Ureter (tissue), 1 donor: ENCODE results near the gene KRIT1. TPM values are rescaled to one million over a fixed set of nuclear protein-coding genes. Genes with fewer than 3 reads are reported as not detected.
A peak's percentile ranks its signal among the peaks of the same experiment; 100 is the strongest.
"Not testable (repeated sequence)": the region's sequence is repeated elsewhere in the genome, so short reads cannot be mapped to it uniquely, and the experiment has no call there.

ENCODE experiments used
- DNase-seq: peaks from one replicate; pipeline ENCODE4 v3.0.0-alpha.2; 2020; ENCODE audit warnings: low spot score
- total RNA-seq: library from RNA; stranded (reverse); gene quantifications from one replicate; pipeline ENCODE4 v1.2.4, GENCODE V29; 2023
- donor health status: DM: yes; HTN: yes; CAD: no.

KRIT1 gene
- total RNA-seq = 49.4 TPM

DNA sequence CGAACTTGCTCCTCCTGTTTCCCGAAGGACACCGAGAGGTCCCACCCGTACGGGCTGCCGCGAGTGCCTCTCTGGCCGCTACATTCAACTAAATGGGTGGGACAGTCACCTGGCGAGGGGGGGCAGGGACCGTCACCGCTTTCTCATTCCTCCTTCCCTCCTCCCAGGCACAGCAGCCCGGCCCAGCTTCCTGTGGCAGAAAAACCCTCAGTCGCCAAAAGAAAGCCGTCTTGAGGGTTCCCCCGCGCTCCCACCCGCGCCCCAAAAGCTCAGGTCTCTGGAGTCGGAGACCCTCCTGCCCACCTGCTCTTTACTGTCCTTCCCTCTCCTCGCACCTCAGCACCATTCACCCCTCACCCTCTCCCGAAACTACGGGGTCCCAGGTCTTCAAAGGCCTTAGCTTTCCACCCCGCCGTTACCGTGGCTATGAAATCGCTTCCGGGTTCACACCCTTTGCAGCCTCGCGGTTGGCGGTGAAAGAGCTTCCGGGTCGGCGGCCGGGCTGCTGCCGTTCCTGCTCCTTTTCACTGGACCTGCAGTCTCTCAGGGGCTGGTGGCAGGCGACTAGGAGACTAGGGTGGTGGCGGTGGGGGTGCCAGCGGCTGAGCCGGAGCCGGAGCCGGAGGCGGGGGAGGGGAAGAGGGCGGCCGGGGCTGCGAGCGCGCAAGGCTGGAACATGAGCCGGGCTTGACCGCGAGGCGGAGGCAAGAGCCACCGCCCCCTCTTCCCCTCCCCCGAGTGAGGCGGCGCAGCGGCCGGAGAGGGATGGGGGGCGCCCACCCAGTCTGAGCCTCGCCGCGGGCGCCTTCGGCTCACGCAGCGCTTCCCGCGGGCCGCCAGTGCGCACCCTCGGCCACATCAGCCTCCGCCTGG lies at the start of gene KRIT1, which contains the start of gene ANKIB1:
KRIT1 (minus strand) TSS at position 428 of the 873 bp plus-strand sequence. CDS start 3,779 bp downstream, outside the sequence.
ANKIB1 (plus strand) TSS at position 488 of the 873 bp plus-strand sequence. CDS start 49,005 bp downstream, outside the sequence.
- DNase-seq = peak; percentile 91

GRCh38 chr7:92295391-92295790 lies 49.7 kb upstream of the KRIT1 start:
- no peak for DNase-seq

- no peak for DNase-seq
These were observed 48.3 kb upstream of the KRIT1 start for GRCh38 chr7:92293896-92294590.

- no peak for DNase-seq
These were observed 47.3 kb upstream of the KRIT1 start for GRCh38 chr7:92292981-92293380.

- DNase-seq = no peak
These were observed 43.6 kb upstream of the KRIT1 start for GRCh38 chr7:92289321-92289720.

- DNase-seq = no peak
These were observed 37.2 kb upstream of the KRIT1 start for GRCh38 chr7:92282930-92283329.

- DNase-seq = no peak
These were observed 36.6 kb upstream of the KRIT1 start for GRCh38 chr7:92282221-92282814.

- DNase-seq = no peak
These were observed 35.3 kb upstream of the KRIT1 start for GRCh38 chr7:92281031-92281430.

DNA sequence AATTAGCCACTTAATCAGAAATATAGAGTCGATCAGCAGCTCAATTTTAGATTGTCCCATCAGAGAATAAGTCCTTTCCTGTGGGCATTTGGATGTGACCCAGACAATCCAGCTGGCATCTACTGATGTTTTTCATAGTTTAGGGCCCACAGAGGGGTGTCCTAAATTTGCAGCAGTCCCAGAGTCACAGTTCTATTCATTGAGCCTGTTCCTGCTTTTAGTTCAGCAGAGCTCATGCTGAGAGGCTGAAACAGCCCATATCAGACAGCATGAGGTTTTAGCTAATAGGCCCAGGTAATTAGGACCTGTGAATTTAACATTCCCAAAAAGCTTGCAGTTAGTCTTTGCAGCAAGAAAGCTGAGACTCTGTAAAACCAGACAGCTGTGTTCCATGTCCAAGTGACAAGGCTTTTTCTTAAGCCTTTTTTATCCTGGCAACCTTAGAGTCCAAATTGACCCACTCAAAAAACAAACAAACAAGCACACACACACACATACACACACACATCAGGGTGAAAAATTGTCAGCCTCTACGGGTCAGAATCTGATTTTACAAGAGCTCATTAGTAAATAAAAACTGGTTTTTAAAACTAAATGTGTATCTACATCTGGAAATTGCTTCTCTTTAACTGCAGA lies 33.8 kb upstream of the KRIT1 start:
- DNase-seq = no peak

GRCh38 chr7:92276460-92276864 lies 30.7 kb upstream of the KRIT1 start:
- no peak for DNase-seq

GRCh38 chr7:92275327-92275726 lies 29.6 kb upstream of the KRIT1 start:
- DNase-seq = no peak

GRCh38 chr7:92268921-92269320 lies 23.2 kb upstream of the KRIT1 start:
- DNase-seq = no peak

GRCh38 chr7:92266415-92267241 lies 20.9 kb upstream of the KRIT1 start:
- no peak for DNase-seq

GRCh38 chr7:92260248-92260781 lies 14.6 kb upstream of the KRIT1 start:
- no peak for DNase-seq

- DNase-seq = no peak
These were observed 14.0 kb upstream of the KRIT1 start for GRCh38 chr7:92259610-92260247.

DNA sequence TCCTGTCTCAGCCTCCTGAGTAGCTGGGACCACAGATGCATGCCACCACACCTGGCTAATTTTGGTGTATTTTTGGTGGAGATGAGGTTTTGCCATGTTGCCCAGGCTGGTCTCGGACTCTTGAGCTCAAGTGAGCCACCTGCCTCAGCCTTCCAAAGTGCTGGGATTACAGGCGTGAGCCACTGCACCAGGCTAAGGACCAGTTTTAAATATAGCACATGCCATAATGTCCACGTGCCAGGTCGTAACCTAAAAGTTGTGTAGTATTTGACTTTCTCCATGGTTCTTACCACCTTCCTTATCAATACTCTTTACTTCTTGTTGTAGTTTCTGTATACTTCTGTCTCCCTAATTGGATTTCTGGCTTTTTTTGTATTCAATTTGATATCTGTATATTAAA lies 13.3 kb upstream of the KRIT1 start:
- no peak for DNase-seq

DNA sequence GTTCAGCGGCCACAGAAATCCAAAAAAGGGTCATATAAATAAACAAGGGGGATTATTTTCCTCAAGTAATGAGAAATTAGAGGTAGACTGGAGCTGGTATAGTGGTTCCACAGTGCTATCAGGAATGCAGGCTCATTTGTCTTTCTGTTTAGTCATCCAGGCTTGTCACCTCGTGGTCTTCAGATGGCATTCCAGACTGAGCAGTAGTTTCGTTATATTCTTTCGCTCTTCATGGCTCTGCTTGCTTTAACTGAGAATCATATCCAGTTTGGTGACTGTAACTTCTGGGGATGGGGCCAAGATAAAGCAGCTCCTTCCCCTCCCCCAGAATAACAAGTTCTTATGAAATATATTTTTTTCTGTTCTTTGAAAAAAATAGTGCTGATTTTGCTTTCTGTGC lies 9.6 kb upstream of the KRIT1 start:
- DNase-seq = no peak

- not testable (repeated sequence) for DNase-seq
These were observed 9.1 kb upstream of the KRIT1 start for GRCh38 chr7:92254800-92255199.

DNA sequence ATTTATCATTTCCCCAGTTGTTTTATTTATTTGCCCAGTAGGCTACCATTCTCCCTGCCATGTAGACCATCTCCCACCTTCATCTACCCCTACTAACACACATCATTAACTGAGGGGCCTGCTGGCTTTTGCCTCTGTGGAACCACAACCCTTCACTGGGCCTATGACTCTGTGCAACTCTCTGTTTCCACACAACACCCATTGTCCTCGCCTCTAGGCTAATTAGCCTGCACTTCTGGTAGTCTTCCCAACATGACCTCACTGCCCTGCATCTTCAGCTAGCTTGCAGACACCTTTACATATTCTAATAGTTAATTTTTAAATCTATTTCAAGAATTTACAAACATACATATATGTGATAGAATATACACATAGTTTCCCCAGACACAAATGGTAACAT lies 7.5 kb upstream of the KRIT1 start:
- no peak for DNase-seq

- no peak for DNase-seq
These were observed 5.5 kb upstream of the KRIT1 start for GRCh38 chr7:92251181-92251580.
